Glomerular visceral epithelial cell (primary cell): Measurements from ENCODE around the gene KSR1.
A peak's percentile ranks its signal among the peaks of the same experiment; 100 is the strongest.

Experiments
- DNase-seq: peaks from one replicate; pipeline ENCODE4 v3.0.0-alpha.2; 2016; ENCODE audit errors: extremely low spot score

Gene KSR1

DNA sequence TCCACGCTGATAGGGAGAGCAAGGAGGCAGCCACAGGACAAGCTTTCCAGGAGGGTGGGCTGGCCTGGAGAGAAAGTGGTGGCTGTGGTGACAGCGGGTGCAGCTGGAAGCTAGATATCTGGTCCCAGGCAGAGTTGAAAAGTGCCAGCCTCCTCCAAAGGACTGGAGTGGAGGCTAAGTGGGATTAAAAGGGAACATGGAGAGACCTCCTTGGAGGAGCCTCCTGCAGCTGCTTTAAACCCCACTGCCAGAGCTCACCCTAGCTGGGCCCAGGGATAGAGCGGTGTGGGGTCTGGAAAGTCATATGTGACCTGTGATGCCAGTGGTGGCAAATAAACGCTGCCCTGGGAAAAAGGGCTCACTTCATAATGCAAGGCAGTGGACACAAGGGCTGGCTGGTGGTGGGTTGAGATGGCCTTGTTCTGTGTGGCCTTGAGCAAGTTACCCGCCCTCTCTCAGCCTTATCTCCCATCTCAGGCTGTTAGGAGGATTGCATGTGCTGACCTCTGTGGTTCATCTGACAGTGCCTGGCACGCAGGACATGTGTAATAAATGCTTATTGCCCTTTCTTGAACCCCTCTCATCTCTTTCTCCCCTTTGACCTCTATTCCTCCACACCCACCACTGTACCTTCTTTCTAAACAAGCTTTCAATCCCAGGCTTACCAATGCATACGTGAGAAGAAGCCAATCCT, 113.8 kb downstream of the KSR1 start:
- DNase-seq, result no peak

DNA sequence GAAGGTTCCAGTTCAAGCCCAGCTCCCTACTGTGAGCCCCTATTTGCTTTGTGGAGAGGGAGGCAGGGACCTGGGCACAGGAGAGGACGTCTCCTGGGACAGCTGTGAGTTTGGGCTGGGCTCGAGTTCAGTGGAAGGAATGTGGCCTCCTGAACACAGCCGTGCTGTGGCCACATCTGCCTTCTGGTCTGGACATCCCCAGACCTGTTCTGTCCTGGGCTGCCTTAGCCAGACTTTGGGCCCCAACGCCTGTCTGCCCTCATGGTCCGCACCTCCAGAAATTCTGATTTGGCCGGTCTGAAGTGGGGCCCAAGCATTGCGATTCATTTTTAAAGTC, 114.3 kb downstream of the KSR1 start:
- DNase-seq, result no peak

DNA sequence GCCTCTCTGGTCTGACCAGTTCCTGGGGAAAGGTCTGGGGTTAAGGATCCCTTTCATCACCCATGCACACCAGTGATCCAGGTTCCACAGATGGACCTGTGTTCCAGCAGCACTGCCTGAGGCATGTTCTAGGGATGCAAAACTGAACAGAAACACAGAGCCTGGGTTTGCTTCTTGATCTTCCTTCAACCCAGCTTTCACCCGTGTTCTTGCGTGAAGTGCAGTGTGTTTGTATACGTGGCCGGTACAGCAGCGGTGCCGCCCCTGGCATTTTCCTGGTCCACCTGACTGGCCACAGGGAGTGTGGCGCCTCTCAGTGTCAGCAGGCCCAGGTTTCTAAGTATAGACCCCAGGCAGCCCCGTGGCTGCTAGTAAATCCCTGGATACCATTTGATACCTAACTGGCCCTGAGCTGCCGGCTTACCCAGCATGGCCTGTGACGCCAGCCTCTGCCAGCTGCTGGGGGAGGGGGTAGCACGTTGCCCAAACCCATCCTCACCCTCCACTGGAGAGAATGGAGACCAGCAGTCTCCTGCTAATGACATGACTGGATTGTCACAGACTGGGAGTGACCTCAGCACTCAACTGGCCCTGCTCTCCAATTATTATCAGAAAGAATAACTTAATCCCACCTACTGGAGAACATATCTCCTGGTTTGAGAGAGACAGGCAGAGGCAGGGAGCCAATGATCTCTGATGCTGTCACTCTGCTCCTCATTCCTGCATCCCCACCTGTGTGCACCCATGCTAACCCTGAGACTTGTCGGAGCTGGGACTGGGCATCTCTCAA, 115.5 kb downstream of the KSR1 start:
- no peak for DNase-seq

GRCh38 chr17:27572665-27573064, 116.4 kb downstream of the KSR1 start:
- DNase-seq, result peak; percentile 23

DNA sequence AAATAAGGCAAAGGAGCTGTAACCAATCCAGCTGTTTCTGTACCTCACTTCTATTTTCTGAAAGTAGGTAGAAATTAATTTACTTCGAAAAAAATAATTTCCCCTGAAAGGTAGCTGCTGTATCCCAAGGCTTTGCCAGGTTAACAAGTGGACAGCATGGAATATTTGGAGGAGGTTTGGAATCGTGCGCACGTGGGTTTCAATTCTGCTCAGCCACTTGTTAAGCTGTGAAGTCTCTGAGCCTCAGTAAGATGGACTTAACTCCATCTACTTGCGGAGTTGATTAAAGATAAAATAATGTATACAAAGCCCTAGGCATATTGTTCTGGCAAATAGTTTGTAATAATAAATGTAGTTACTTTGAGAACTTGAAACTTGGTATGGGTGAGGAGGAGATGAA, 117.3 kb downstream of the KSR1 start:
- DNase-seq, result no peak

DNA sequence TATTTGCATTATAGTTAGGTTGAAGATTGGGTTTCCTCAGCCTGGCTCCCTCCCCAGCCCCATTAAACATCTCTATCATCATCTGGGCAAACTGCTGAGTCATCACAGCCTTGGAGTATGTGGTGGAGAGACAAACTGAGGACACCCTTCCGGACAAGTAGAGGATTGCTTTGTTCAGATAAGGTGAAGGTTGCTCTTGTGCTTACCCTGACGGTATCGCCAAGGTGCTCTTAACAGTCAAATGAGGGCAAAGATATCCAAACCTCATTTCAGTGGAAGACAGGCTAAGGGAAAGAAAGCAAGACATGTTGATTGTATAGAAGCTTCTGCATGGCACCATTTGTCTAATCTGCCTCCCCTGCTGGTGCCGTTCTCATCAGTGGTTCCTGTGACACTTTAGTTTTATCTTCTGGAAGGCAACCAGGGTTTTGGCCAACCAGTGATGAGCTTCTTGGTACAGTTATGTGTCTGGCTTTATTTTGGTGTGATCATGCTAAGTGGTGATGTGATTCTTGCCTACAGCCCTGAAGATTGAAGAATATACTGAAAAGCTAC, 117.8 kb downstream of the KSR1 start:
- DNase-seq, result no peak

- no peak for DNase-seq
Measured at GRCh38 chr17:27575096-27575911, 119.1 kb downstream of the KSR1 start.

GRCh38 chr17:27575912-27576252, 119.6 kb downstream of the KSR1 start:
- DNase-seq, result no peak

GRCh38 chr17:27576477-27577083, 120.3 kb downstream of the KSR1 start:
- DNase-seq, result no peak

- DNase-seq, result peak; percentile 57
Measured at GRCh38 chr17:27577121-27577761, 121.0 kb downstream of the KSR1 start.

GRCh38 chr17:27577884-27578717, 121.9 kb downstream of the KSR1 start:
- no peak for DNase-seq

GRCh38 chr17:27578718-27579085, 122.5 kb downstream of the KSR1 start:
- peak; percentile 50 for DNase-seq

- DNase-seq, result no peak
Measured at GRCh38 chr17:27579304-27579703, 123.1 kb downstream of the KSR1 start.

GRCh38 chr17:27579897-27580321, 123.7 kb downstream of the KSR1 start:
- DNase-seq, result no peak

DNA sequence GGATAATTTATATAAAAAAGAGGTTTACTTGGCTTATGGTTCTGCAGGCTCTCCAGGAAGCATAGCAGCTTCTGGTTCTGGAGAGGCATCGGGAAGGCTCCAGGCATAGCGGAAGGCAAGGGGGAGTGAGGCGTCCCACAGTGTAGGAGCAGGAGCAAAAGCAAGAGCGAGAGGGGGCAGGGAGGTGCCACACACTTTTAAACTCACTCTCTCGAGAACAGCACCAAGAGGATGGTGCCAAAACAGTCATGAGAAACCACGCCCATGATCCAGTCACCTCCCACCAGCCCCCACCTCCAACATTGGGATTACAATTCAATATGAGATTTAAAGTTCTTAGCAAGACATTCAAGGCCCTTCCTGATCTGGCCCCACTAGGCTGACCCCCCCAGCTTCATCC, 124.8 kb downstream of the KSR1 start:
- DNase-seq, result no peak

- no peak for DNase-seq
Measured at GRCh38 chr17:27582696-27583095, 126.4 kb downstream of the KSR1 start.

DNA sequence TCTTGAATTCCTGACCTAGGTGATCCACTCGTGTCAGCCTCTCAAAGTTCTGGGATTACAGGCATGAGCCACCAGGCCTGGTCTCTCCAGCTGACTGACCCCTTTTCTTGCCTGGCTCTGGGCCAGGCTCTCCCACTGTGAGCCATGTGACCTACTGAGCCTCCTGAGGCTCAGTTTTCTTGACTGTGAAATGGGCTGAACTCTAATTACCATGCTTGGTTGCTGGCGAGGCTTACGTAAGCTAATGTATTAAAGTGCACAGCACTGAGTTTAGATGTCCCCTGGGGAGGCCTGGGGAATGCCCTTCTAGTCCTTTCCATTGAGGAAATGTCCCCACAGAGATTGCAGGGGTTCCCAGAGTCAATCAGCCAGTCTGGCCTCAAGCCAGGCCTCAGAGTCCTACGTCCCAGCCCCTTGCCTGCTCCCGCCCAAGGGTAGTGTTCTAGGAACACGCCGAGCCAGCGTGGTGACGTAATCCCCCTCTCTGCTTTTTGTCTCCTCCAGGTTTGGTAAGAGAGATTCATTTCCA, 129.0 kb downstream of the KSR1 start:
- DNase-seq, result no peak

DNA sequence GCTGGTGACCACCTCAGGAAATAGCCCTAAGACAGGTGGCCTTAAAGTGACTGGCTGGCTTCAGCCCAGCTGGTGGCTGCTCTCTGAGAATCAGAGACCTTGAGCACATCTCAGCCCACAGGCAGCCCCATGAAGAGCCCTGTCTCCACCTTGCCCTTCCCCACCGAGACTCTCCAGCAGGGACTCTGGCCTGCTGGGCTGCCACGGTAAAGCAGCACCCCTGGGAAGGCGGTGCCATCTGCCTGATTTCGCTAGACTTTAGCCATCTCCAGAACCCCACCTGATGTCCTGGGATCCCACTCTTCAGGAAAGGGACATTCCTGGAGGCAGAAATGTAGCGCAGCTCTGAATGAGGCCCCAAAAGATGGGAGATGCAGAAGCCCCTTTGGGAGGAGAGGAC, 129.5 kb downstream of the KSR1 start:
- DNase-seq, result no peak

DNA sequence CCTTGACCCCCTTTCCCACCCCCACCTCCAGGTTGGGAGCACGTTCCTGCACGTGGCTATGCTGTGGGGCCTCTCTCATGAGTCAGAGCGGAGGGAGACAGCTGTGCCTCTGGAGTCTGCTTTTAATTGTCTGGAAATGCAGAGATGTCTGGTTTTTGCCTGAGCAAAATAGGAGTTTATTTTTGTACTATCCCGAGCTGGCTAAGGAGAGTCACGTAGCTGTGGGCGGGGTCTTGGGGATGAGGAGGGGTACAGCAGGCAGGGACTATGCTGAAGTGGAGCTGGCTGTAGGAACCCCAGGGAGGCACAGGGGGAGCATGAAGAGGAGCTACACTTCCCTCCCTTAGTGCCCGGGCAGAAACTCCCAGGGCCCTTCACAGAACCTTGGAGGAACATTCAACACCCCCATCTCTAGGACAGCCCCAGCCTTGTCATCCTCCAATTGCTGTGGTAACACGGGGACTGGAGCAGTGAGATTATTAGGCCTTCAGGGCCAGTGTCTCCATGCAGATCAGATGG, 130.0 kb downstream of the KSR1 start:
- DNase-seq, result peak; percentile 61

GRCh38 chr17:27588354-27588753, 132.1 kb downstream of the KSR1 start:
- DNase-seq, result no peak
